T-helper 22 cell (primary cell): ENCODE data around the gene KCNK3.

Source experiments
- DNase-seq: peaks from one replicate; pipeline ENCODE4 v3.0.0-alpha.2; 2020; ENCODE audit warnings: low read depth

Gene KCNK3

GRCh38 chr2:26691881-26692278 is 642 bp upstream of the KCNK3 start:
- no peak for DNase-seq

- no peak for DNase-seq
Measured at GRCh38 chr2:26692897-26693849, 651 bp downstream of the KCNK3 start.

- no peak for DNase-seq
Measured at GRCh38 chr2:26694001-26694400, 1.5 kb downstream of the KCNK3 start.

- no peak for DNase-seq
Measured at GRCh38 chr2:26696351-26696816, 3.9 kb downstream of the KCNK3 start.

GRCh38 chr2:26697425-26697824 is 4.9 kb downstream of the KCNK3 start:
- no peak for DNase-seq

GRCh38 chr2:26699295-26699694 is 6.8 kb downstream of the KCNK3 start:
- DNase-seq = no peak

- no peak for DNase-seq
Measured at GRCh38 chr2:26700078-26700477, 7.6 kb downstream of the KCNK3 start.

- no peak for DNase-seq
Measured at GRCh38 chr2:26701596-26701995, 9.1 kb downstream of the KCNK3 start.

GRCh38 chr2:26702025-26702424 is 9.5 kb downstream of the KCNK3 start:
- DNase-seq = no peak

GRCh38 chr2:26704441-26704977 is 12.0 kb downstream of the KCNK3 start:
- DNase-seq = no peak

GRCh38 chr2:26705126-26705525 is 12.6 kb downstream of the KCNK3 start:
- no peak for DNase-seq

GRCh38 chr2:26706093-26706492 is 13.6 kb downstream of the KCNK3 start:
- no peak for DNase-seq

- no peak for DNase-seq
Measured at GRCh38 chr2:26706616-26707473, 14.3 kb downstream of the KCNK3 start.

- no peak for DNase-seq
Measured at GRCh38 chr2:26707747-26708146, 15.2 kb downstream of the KCNK3 start.

GRCh38 chr2:26708457-26708856 is 15.9 kb downstream of the KCNK3 start:
- DNase-seq = no peak

- no peak for DNase-seq
Measured at GRCh38 chr2:26709323-26710110, 17.0 kb downstream of the KCNK3 start.

- no peak for DNase-seq
Measured at GRCh38 chr2:26710145-26710544, 17.6 kb downstream of the KCNK3 start.

- no peak for DNase-seq
Measured at GRCh38 chr2:26710743-26711456, 18.4 kb downstream of the KCNK3 start.

GRCh38 chr2:26711457-26712161 is 19.1 kb downstream of the KCNK3 start:
- DNase-seq = no peak
